HG02970 (cell line): ENCODE results near the gene TPCN2.
"Not testable (repeated sequence)": the region's sequence is repeated elsewhere in the genome, so short reads cannot be mapped to it uniquely, and the experiment has no call there.

Experiments
- ATAC-seq: cut with Tn5 transposase; IDR thresholded peaks from one replicate; pipeline ENCODE4 v1.9.1; 2021; ENCODE audit warnings: mild to moderate bottlenecking, moderate library complexity, moderate number of reproducible peaks; ENCODE audit not compliant: unreplicated experiment, low FRiP score

Gene TPCN2

DNA sequence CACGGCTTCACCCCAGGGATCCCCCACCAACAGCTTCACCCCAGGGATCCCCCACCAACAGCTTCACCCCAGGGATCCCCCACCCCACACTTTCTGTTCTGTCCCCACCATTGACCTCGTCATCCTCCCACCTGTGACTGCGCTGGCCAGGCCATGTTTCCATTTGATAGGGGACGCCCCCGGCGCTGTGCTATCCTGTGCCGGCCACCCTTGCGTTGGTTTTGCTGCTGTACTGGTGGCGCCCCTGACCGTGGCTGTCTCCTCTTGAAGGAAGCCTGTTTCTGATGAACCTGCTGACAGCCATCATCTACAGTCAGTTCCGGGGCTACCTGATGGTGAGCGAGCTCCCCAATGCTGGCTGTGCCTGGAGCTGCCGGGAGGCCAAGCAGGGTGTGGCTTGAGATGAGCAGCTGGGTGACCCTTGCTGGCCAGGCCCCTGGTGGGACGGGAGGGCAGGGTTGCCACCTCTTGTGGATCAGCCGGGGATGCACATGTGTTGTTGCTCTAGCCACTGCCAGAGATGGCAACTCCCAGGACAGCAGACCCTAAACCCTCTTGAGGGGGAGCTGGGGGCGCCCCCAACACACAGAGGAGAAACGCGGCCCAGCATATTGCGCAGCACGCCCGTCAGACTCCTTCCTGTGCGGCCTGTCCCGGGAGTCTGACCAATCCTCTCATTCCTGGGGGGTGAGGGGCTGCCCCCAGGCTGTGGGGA, 22.5 kb downstream of the TPCN2 start:
- no peak for ATAC-seq

DNA sequence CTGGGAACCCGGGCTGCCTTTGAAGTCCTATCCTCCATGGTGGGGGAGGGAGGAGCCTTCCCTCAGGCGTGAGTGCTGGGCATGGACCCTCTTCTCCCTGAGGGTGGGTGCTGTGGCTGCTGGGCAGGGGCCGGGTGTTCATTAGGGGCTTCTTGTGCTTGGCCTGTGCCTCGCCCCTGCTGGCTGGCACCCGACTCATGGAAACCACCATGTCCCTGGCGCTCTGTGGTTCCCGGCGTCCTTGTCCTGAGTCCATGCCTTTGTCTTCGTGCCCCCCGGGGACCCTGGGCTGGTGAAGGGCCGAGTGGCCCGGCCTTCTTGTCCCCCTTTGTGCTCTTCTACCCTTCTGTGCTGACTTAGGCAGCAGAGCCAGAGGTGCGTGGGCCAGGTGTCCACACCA, 23.2 kb downstream of the TPCN2 start:
- no peak for ATAC-seq

DNA sequence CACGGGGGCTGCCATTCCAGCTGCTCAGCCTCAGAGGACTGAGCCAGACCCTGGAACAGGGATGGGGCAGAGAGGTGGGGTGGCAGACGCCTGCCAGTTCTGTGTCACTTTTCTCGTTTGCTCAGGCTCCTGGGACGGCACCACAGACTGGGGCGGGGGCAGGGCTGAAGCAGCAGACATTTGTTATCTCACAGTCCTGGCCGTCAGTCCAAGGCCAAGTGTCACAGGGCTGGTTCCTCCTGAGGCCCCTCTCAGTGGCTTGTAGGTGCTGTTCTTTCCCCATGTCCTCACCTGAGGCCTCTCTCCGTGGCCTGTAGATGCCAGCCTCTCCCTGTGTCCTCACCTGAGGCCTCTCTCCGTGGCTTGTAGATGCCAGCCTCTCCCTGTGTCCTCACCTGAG, 24.7 kb downstream of the TPCN2 start:
- ATAC-seq, result no peak

DNA sequence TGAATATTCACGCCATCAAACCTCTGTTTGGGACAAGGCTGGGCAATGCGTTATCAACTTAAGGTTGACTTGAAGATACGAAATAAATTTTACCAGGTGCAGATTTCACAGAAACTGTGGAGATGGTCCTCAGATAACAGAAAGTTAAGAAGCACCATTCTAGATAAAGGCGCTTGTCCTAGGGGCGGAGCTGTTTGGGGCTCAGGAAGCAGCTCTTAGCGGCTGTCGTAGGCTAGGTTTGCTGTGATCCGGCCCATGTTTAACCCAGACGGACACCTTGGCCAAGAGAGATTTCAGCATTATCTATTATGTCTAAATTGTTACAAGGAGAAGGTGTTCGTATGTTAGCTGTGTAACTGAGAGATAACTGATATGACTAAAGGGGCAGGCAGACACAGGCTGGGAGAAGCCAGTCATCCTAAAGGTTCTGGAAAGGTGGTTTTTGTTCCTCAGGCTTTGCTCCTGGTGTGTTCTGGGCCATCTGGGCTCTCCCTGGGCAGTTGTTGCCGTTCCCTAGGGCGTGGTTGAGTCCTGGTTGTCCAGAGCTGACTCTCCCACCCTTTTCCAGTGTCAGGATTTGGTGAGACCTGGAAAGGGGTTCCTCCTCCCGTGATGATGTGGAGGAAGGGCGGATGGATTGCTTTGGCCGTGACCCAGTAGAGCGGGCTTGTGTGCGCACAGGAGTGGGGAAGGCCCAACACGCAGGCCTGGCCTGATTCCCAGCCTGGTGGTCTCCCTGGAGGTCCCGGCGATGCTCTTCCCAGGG, 25.8 kb downstream of the TPCN2 start:
- ATAC-seq, result no peak

DNA sequence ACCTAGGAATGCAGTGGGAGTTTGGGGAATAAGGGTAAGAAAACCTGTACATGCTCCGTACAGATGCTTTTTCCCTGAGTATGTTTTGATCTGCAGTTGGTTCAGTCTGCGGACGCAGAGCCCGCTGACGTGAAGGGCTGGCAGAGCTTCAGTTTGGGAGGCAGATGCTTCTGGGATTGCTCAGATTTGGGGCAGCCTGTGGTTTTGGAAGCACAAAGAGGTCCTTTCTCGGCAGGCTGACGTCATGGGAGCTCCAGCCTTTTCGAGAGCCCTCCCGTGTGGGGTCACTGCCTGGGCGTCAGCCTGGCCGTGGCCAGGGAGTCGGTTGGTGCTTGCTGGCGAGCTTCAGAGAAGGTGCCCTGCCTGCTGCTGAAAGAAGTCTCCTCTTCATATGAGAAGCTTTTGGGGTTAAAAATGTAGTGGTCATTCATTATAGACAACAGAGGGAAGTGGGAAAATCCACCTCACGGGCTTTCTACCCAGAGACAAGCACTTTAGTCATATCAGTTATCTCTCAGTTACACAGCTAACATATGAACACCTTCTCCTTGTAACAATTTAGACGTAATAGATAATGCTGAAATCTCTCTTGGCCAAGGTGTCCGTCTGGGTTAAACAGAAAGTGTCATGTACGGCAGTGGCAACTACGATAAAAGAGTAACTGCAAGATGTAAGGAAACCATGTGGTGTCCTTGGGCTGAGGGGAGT, 26.8 kb downstream of the TPCN2 start:
- no peak for ATAC-seq

DNA sequence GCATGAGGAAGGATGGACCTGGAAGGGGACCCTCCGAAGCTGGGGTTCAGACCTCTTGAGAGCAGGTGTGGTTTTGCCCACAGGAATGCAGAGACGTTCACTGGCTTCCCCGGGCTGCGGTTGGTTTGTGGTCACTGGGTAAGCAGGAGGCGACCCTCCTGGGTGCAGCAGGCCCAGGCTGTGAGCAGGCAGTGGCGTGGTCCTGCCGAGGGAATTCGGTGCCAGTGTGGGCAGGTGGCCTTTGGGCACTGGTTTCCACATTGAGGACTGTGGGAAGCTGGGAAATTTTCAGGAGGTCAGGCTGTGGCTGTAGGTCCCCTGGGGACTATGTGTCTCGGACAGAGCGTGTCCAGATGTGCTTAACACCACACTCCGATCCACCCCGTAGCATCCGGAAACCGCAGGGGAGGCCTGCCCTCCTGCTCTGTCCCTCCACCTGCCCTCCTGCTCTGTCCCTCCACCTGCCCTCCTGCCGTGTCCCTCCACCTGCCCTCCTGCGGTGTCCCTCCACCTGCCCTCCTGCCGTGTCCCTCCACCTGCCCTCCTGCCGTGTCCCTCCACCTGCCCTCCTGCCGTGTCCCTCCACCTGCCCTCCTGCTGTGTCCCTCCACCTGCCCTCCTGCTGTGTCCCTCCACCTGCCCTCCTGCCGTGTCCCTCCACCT, 27.5 kb downstream of the TPCN2 start:
- ATAC-seq, result no peak

DNA sequence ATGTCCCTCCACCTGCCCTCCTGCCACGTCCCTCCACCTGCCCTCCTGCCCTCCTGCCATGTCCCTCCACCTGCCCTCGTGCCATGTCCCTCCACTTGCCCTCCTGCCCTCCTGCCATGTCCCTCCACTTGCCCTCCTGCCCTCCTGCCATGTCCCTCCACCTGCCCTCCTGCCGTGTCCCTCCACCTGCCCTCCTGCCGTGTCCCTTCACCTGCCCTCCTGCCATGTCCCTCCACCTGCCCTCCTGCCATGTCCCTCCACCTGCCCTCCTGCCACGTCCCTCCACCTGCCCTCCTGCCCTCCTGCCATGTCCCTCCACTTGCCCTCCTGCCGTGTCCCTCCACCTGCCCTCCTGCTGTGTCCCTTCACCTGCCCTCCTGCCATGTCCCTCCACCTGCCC, 28.2 kb downstream of the TPCN2 start:
- not testable (repeated sequence) for ATAC-seq

DNA sequence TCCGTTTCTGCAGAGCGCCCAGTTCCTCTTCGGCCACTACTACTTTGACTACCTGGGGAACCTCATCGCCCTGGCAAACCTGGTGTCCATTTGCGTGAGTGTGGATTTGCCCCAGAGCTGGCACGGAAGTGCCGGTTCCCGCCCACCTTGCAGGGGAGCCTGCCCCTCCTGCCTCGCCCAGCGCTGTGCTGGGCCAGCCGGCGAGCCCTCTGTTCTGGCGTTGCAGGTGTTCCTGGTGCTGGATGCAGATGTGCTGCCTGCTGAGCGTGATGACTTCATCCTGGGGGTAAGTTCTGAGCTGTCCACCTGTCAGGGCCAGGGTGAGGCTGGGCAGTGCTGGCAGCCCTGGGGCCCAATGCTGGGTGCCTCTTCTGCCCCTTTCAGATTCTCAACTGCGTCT, 29.8 kb downstream of the TPCN2 start:
- no peak for ATAC-seq

DNA sequence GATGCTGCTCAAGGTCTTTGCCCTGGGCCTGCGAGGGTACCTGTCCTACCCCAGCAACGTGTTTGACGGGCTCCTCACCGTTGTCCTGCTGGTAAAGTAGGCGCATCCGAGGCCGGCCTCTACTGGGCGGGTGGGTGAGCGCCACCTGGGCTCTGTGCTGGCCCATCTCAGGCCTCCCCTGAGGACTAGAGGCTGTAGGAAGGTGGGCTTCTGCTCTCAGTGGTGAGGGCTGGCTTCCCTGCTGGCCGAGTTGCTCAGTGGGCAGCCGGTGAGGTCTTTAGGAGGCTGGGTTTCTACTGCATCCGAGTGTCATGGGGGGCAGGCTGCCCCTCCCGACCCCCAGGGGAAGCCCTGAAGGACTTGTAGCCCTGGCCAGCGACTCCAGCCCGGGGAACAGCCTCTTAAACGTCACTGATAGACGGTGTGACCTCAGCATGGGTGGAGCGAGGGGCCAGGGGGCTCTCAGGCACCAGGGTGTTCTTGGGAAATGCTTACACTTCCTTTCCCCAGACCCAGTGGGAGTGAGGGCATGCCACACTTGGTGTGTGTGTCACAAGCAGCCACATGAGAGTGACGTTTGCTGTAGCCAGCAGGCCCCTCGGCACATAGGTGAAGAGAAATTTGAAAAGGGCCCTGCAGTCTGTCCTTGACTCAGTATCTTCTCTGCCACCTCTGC, 30.3 kb downstream of the TPCN2 start:
- no peak for ATAC-seq

DNA sequence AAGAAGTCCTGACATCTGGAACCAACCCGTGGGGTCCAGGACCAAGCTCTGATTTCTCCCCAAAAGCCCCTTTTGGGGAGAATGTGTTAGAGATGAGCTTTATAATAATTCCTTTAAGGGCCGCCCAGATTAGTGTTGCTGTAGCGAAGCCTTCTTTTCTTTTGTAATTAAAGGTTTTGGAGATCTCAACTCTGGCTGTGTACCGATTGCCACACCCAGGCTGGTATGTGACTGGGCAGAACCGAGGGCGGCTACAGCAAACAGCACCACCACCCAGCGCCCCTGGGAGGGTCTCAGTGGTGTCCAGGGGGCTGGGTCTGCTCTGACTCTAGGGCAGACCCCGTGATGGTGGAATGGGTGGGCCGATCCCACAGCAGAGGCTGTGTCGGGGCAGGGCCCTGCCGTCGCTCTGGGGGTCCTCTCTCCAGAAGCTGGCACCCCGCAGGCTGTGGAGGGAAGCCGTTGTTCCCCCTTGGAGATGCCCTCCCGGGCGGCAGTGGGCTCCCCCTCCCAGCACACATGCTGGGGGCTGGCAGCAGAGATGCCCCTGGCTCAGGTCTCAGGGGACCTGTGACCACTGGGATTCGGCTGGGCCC, 31.0 kb downstream of the TPCN2 start:
- ATAC-seq, result no peak

DNA sequence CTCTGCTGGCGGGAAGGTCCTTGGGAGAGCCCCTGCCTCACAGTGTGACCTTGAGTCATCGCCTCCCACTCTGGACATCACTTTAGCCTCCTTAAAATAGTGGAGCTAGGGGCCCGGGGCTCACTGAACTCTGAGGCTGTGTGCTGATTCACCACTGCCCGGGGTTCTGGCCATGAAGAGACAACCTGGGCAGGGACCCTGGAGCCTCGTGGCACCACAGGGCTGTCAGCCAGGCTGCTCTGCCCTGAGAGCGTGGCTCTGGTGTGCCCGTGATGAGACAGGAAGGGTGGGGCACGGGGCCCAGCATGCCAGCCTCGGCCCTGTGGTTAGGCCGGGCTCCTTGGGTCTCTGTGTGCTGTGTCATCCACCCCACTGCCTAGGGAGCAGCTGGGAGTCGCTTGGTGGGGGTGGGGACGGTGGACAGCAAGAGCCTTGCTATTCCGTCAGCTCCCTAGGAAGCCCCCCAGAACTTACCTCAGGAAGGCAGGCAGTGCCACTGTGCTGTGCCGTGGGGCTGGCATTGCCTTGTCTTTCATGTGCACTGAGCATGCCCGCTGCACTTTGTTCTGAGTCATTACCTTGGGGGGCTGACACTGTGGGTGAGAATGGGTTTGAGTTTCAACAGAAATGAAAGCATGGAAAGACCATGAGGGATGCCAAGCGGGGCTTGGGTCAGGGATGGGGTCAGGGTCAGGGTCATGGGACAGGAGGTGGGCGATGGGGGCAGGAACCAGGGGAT, 31.7 kb downstream of the TPCN2 start:
- no peak for ATAC-seq

DNA sequence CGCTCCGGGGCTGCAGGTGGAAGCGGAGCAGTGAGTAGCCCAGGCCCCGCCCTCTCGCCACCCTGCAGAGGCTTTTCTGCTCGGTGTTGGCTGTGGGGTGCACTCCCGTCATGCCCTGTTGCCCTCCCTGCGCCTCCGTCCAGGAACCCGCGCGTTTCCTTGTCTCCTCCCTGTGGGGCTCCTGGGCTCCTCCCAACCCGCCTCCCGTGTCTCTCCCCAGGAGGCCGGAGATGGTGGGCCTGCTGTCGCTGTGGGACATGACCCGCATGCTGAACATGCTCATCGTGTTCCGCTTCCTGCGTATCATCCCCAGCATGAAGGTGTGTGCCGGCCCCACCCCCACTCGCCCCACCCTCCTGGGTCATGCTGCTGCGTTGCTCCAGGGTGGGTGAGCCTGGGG, 32.4 kb downstream of the TPCN2 start:
- ATAC-seq, result no peak

DNA sequence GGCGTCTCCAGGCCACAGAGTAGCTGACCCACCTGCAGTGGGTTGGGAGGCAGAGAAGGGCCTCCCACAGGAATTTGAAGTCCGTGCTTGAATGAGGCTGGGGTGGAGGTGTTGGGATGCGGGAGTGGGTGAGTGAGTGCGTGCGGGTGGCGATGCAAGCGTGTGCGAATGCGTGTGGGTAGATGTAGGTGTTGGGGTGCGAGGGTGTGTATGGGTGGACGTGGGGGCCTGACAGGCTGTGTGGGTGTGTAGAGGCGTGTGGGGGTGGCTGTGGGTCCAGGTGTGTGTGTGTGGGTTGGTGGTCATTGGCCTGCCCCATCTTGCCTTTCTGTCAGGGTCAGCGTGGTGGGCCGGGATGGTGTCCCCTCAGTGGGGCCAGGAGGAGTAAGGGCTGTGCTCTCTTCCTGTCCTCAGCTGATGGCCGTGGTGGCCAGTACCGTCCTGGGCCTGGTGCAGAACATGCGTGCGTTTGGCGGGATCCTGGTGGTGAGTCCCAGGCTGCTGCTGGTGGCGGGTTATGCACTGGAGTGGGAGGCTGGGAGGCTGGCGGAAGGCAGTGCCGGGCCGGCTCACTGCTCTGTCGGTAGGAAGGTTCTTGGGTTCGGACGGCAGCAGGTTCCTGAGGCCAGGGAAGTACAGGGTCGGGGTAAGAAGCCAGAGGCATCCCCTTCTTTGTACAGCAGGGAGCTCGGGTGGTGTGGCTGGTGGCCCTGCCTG, 35.0 kb downstream of the TPCN2 start:
- ATAC-seq, result no peak

DNA sequence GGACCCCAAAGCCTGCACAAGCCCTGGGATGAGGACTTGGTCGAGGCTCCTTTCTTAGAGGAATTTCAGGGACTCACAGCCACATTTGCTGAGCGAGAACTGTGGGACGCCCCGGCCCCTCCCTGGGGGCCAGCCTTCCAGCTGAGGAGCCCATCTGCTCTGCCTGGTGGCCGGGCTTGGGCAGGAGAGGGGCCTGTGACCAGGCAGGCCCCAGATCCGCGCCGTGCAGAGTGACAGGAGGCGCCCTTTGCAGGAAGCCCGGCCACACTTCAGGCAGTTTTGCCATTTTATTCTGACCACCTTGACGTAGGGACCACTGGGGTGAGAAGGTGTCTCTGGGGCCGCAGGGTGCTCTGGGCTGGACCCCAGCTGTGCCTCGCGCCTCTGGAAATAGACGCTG, 35.6 kb downstream of the TPCN2 start:
- ATAC-seq, result no peak

DNA sequence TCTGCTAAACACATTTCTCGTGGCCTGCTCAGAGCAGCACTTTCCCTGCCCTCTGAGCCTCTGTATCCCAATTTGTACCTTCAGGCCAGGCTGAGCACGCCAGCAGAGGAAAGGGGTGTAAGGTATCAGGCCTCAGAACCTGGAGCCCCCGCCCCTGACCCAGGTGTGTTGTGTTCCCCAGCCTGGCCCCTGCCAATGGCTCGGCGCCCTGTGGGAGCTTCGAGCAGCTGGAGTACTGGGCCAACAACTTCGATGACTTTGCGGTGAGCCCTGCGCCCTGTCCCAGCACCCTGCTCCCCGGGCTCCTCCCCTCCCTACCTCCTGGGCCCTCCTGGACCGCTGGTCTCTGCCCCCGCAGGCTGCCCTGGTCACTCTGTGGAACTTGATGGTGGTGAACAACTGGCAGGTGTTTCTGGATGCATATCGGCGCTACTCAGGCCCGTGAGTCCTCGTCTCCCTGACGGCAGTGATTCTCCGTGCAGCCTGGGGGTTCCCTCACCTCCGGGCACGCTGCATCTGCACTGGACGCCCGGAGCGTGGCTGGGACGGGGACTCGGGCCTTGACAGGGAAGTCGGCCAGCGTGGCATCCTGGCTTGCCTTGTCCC, 36.9 kb downstream of the TPCN2 start:
- no peak for ATAC-seq

DNA sequence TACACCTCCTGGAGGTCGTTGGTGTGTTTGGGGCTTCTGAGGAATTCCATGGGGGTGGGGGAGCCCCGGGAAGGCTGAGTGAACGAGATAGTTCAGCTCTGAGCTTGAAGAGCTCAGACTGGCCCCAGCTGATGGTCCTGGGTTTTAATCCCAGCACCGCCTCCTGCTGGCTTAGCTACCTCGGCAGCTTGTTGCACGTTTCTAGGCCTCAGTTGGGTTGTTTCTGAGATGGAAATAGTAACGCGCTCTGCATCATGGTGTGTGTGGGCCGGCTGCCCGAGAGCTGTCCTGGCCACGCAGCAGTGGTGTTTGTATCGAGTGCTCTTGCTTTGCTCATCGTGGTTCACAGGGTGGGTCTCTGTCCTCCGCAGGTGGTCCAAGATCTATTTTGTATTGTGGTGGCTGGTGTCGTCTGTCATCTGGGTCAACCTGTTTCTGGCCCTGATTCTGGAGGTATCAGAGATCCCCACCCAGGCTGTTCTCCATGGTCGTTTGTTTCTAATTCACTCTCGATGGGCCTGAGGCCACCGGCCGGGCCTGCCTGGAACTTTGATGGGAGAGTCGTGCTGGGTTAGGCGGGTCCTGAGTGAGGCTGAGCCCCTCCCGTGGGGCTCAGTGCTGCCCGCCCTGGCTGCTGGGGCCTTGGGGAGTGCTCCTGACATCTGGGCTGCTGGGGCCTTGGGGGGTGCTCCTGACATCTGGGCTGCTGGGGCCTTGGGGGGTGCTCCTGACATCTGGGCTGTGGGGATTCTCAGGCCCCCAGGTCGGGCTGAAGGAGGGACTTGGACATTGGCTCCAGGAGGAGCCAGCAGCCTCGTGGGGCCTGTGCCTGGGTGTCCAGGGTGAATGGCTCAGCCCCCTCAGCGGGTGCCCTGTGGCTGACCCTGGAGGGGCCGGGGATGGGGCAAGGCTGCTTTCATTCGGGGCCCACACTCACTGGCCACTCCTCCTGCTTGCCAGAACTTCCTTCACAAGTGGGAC, 37.7 kb downstream of the TPCN2 start:
- ATAC-seq, result no peak

DNA sequence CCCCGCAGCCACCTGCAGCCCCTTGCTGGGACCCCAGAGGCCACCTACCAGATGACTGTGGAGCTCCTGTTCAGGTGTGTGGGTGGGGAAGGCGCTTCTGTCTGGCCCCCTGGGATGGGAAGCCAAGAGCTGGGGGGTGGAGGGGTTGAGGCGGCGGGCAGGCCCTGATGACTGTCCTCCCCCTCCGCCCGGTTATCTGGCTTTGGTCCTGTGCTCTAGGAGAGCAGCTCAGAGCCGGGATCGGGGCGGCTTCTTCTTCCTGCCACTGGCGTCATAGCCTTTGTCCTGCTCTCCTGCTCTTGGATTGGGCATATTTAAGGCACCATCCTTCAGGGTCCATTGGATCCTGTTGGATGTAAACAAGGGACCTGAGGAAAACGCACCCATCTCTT, 38.4 kb downstream of the TPCN2 start:
- no peak for ATAC-seq
